ELF-1 (cell line): Measurements from ENCODE around the gene KCNJ5.

Experiments
- DNase-seq: peaks from one replicate; pipeline ENCODE4 v3.0.0-alpha.2; 2016; ENCODE audit warnings: low read depth, low spot score

Gene KCNJ5

DNA sequence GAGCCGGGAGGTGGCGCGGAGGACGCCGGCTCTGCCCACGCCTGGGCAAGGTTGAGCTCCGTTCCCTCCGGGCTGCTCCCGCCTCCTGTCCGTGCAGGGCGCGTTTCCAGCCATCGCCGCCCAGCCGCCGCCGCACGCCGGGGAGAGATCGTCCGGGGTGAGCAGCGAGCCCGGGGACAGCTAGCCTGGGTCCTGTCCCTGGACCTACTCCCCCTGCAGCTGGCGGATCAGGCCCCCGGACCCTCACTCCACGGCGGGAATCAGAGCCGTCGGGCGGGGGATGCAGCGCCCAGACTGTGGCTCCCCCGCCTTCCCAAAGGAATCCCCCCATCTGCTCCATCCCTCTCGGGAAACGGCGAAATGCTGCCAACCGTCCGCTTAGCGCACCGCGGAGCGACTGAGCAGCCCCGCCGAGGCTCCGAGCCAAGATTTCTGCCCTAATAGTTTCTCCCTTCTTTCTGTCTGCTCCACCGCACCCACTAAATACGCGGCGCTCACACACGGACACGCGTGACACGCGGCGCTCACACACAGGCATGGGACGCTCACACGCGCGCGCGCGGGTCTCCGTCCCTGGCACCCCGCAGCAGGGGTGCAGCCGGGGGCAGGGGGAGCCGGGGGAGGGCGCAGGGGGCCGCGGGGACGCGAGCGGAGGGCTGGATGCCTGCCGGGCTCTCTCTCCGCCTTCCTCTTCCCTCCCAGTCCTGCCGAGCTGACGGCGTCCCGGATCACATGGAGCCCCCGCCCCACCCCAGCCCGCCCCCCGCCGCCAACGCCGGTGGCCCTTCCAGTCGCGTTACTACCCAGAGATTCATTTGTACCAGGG lies at the start of gene KCNJ5:
Gene KCNJ5, plus strand, starts transcription at position 814 of the 826 bp plus-strand sequence. CDS start 19,918 bp downstream, outside the sequence.
- peak; percentile 53 for DNase-seq

DNA sequence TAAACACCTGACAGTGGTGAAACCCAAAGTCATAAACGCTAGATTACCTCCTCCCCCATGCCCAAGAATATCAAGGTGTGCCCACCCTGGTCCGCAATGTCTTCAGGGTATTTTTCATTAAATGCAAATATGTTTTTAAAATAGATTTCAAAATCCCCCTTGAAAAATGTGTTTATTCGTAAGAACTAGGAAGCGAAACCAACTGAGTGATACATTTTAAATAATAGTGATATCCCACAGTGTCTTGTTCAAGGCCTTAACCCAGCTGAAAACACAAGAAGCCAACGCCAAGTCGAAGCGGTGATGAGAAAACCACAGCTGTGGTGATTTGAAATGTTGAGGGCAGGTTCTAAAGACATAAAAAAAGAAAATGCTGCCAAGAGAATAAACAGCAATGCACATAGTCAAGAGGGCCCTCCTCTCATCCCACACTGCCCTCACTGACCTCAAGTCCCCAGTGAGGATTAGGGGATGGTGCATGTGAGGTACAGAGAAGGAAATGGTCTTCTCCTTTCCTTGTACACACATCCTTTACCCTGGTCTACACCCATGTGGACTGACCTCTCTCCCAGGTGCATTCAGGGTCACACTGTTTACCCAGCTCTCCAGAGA lies 49.6 kb upstream of the KCNJ5 start:
- no peak for DNase-seq

DNA sequence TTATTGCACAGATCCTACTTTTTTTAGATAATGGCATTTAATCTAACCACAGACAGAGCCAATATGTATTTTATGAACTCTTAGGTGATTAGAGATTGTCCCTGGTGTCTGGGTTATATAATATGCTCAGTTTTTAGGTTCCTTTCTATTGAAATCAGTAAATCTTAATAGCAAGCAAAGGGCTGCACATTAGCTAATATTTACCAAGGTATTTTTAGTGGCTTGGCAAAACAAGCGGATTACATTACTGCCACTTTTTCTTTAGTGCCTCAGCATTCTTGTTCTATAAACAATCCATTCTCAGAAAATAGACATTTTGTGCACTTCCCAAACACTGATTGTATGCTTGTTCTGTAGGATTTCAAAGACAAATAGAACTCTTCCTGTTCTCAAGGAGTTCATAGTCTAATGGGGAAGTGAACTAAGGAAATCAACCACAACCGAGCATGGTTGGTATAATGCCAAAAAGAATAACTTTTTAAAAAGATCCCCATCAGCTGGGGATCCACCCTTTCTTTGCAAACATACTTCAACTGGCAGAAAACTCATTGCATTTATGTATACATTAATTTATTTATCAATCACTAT lies 47.9 kb upstream of the KCNJ5 start:
- no peak for DNase-seq

DNA sequence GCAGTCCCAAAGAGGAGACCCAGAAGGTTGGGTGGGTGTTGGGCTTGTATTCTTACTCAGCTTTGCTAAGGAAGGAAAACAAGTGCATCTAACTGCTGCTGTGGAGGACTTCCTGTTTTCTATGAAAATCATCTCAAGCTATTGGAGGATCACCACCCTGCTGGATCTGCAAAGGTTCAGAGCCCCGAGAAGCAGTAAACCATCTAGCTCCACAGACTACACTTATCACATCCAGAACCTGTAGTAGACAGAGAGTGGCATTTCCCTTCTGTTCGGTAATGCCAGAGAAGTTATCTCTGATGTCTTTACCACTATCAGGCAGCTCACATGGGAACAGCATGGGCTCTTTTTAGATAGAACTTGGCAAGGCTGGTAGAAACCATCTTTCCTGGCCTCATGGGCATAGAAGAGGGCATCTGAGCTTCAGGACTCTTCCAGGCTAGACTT lies 45.8 kb upstream of the KCNJ5 start:
- no peak for DNase-seq

DNA sequence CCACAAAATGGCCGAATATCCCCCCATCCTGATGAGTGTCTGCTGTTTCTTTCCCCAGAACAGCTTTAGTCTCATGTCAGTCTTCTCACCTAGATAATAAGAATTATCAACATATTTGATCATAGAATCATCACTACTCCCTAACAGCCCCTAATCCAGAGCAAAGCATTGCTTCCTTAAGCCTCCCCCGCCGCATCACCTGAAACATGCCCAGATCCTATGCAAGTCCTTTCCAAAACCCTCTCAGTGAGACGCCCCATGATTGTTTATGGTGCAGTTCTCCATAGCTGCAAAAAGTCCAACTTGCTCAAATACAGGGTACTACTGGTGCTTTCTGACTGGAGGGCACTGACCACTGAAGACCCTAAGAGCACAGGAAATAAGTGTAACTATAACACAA lies 44.2 kb upstream of the KCNJ5 start:
- no peak for DNase-seq

DNA sequence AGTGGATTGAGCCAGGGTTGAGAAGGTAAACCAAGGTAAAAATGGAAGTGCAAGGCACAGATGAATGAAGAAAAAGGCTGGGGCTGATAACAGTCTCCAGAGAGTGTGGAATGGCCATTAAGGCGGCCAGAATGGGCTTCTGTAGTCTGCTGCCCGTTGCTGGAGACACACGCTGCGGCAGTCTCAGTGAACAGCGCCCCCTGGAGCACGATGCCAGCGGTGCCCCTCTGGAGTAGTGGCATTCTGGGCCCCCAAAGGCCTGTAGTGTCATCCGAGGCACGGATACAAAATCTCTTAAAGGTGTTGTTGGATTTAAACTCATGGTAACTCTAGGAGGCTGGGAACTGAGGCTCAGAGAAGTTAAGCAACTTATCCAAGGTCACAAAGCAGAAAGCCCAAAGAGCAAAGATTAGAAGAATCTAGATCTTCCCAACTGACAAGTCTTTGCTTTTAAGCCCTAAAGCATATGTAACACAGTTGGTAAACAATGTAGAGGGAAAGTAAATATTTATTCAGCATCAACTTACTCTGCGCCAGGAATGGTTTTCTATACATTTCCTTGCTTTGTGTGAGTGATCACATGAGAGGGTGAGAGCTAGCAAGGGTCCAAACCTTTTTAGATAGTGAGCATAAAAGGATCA lies 42.2 kb upstream of the KCNJ5 start:
- peak; percentile 85 for DNase-seq

DNA sequence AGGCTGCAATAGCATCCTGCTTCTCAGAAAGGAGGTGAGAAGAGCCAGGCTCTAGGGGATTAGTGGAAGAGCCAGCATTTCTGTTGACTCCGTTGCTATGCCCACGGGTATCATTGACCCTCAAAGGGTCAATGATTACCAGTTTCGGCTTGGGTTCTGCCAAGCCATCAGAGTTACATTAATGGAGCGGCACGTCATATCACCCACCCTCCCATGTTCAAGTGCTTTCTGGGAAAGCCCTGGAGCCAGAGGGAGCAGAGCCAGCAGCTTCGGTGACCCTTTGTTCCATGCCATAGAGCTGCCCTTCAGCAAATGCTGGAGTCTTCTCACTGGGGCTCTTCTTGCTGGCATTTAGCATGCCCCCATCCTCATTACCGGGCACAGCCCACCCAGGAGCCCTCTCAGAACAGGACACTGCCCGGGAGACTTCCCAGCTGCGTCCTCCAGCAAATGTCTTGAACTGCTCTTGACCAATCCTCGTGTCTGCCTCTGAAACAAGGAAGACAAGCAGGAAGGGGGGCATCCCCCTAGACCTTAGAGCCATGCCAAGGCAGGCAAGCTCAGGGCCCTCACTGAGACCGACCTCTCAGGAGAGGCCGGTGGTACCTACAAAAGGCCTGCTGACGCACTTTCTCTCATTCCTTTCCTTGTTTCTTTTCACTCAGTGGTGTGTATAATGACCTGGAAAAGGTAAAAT lies 38.7 kb upstream of the KCNJ5 start:
- no peak for DNase-seq

DNA sequence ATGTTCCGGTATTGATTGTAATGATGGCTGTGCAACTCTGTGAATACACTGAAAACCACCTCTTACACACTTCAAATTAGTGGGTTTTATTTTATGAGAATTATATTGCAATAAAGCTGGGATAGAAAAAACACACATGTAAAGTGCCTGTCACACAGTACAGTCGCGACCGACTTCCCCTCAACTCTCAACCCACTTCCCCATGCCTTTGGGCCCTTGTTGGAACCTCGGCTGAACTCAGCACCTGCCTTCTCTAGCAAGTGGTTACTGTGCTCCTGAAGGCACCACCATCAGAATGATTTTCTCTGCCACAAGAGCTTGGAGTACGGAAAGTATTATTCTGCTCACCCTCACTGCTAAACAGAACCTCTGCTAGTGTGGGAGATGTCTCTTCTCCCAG lies 37.6 kb upstream of the KCNJ5 start:
- DNase-seq: no peak

DNA sequence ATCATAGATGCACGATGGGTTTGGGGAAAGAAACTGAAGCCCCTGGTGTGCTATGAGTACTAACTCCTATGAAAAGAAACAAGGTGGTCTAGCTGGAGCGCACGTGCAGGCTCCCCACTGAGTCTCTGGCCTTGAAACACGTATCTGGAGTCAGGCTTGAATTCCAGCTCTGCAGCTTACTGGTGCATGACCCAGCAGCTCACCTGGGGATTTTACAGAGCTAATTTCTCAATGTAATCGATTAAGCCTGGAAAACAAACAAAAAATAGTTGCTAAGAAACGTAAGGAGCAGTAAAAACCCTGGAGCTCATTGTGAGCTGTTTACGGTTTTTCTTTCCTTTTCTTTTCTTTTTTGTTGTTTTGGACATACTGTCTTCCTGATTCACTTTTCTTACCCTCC lies 36.3 kb upstream of the KCNJ5 start:
- no peak for DNase-seq

DNA sequence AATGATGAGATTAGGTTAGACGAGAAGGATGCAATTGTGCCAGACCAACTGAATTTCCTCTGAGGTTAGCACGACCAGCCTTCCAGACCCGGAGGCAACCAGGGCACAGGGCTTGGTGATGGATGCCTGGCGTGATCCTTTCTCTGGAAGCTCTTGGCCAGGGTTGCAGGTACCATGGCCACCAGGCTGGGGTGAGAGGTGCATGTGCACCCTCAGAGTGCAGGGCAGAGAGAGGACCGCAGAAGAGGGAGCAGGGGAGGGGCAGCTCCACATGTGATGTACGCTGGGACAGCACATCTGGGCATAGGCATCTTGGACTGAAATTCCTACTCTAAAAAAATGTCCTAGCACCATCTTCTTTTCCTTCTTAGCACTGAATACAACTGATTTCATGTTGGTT lies 34.9 kb upstream of the KCNJ5 start:
- no peak for DNase-seq

DNA sequence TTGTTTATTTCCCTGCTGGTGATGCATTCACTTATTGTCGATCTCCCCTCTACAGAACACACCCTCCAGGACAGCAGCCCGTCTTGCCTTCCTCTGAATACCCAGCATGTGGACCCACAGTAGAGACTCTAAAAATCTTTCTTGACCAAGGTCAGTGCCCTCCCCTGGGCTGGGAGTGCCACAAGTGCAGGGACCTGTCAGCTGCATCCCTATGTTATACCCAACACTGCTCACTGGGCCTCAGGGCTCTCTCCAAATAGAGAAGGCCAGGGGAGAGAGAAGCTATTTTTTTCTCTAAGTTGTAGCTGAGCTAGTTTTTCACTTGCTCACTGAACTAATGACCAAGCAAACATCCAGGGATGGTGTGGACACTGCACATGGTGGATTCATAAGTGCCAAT lies 33.8 kb upstream of the KCNJ5 start:
- no peak for DNase-seq

DNA sequence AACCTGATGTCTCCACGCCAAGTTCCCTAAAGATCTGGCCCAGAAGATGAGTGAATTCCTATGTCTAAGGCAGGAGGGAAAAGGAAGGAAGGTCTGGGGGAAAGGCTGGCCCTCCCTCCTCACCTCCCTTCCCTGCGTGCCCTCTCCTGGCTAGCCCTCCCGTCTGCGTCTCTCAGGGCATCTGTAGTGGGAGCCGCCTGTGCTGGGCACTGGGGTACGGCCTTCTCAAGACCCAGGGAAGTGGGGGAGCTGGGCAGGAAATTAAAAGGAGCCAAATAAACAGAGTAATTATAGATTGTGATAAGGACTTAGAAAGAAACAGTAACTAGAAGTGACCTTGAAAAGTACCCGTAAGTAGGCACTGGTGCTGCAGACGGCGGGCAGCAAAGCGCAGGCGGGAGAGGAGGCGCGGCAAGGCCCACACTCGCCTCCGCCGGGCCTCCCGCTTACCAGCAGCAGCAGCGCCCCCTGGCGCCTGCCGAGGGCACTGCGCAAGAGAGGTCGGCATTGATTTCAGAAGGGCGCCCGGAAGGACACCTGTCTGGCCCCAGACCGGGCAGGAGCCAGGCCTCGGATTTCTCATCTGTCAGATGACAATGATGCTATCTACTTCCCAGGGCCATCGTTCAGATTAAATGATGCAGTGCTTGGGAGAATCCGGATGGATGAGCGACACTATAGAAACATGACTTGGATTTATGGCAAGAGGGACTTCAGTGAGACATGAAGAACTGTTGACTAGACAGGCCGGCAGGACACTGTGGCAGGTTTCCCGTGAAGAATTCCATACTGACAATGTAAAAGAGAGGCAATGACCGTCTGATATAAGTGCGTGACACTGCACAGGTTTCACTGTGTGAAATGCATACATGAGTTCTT lies 31.4 kb upstream of the KCNJ5 start:
- DNase-seq: peak; percentile 92

DNA sequence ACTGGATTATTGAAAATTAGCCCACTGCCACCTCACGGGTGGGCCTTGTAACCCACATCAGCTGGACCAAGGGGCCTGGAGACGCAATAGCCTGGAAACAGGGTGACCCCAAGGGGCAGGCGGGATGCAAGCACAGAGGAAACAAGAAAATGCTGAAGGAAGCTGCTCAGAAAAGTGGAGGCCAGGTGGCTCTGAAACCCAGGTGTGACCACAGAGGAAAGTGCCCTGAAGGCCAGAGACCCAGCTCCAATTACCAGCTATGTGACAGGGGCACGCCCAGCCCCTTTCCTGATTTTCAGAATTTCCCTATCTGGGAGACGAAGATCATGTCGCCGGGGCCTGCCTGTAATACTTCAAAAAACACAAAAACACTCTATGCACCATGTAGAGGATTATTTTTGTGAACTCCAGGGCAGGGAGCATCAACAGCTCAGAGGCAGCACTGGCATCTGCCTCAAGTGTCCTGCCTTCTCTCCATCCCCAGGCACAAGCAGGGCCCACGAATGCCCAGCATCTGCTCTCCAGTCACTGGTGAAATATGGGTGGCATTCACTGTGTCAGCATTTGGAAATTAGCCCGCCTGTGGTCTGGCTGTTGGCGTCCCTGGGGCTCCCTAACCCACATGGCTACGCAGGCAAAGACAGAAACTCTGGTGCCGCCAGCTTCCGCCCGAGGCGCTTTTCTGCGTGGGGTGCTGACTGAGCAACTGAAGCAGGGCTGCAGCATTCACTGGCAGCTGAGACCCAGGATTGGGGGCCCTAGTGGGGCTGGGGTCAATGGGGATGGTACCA lies 30.4 kb upstream of the KCNJ5 start:
- no peak for DNase-seq

DNA sequence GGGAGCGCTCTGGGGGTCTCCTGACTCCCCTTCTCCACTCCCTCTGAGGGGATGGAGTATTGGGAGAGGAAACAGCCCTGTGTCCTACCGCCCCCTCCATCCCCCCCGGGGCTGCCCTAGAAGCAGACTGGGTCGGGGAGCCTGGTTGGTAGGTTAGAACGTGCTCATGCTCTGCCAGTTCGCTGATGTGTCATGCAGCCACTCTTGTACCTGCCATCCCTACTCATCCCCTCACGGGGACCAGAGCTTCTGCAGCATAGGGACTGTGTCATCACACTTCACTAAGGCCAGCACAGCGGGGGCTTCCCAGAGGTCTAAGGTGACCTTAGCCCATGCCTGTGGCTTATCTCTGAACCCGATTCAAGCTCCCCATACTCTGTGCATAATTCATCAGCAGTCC lies 28.8 kb upstream of the KCNJ5 start:
- no peak for DNase-seq

DNA sequence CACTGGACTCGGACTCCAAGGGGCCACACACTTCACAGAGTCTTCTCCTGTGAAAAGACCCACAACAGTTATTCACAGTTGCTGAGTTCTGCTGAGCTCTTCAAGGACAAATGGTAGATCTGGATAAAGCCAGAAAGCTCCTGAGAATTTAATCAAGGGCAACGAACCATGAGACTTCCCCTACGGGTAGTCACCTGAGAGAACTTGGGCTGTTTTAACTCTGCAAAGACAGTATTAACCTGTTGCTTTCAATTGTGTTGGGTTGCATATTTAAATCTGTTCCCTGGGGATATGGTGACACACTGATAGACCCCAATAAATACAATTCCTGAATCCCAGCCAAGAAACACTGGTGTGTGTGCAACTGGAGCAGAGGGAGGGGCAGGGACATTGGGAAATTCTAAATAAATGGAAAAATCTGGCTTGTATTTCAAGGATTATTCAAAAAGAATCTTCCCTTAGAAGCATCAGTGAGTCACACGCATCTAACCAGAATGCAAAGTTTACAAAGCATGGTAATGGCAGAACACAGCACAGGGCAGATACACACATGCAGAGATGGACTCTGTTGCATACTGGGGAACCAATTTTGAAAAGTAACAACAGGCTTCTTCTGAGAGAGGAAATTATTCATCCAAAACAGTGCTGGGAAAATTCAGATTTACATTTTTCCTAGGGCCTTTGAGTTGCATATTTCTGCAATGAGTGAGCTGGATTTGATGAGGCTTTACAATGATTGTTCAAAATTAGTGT lies 28.1 kb upstream of the KCNJ5 start:
- DNase-seq: no peak

DNA sequence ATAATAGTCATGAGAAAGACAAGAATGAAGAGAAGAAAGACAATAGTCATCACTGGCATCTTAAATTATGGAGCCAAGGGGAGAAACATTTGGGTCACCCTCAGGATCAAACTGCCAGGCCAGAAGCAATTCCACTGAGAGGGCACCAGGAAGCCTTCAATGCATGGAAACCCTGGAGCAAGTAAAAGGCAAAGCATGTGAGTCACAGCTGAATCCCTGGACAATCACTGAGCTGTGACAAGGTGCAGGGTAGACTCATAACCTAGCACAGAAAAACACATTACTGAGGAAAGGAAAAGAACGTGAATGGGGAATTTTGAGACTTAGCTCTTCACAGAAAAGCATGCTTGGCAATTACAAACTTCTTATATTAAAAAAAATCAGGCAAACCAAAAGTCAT lies 25.7 kb upstream of the KCNJ5 start:
- no peak for DNase-seq

DNA sequence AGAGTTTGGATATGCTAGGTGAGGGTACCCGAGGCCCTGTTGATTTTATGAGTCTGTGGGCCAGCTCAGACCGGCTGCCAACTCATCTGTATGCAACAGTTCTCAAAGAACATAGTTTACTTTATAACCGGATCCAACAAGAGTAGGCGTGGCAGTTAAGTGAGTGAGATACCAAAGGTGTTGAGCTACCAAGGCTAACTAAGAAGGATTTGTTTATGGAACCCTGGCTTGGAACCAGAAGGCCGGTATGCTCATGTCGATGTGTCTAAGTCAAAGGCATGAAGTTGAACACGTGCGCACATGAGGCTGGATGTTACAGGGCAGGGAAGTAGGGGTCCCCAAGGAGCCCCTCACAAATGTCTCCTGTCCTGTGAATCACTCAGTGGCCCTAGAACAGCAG lies 23.9 kb upstream of the KCNJ5 start, which contains the start of gene KCNJ1:
Gene KCNJ1, minus strand, starts transcription at position 20 of the 400 bp plus-strand sequence. CDS start 27,053 bp downstream, outside the sequence.
- DNase-seq: no peak

DNA sequence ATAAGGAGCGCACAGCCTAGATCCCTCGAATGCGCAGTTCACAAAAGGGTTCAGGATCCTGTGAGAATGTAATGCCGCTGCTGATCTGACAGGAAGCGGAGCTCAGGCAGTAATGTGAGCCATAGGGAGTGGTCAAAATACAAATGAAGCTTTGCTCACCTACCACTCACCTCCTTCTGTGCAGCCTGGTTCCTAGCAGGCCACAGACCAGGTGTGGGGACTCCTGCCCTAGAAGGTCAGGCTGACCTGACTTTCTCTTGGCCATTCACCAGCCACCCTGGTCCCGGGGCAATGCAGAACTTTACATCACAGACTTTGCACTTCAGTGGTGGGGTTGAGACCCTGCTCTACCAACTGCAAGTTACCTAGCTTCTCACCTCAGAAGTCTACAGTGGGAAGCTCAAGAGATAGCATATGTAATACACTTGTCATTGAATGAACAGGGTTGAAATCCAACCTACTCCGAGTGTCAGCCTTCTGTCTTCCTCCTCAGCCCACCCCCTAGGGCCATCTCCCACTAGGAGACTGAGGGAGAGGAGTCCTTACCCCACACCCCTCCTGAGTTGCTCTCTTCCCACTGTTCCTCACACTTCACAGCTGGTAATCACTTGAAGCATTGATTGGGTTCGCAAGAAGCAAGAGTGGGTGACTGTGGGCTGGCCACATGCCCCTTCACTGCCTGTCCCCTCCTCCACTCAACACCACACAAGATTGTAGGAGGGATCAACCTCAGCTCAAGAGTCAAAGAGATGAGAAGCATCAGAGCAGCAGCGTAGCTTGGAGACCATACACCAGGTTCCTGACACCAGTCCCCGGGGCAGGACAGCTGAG lies 22.1 kb upstream of the KCNJ5 start:
- no peak for DNase-seq
